OCI-LY3 (cell line): Measurements from ENCODE around the gene TP53AIP1.

Source experiments
- CTCF ChIP-seq: fragments of 200-600, 300-600 bp; sonication (generic); IDR thresholded peaks from 2 replicates; pipeline ENCODE4 v1.5.1; 2014; ENCODE audit warnings: antibody characterized with exemption, low read length, low read depth
- EZH2phosphoT487 ChIP-seq: fragments of 200-600 bp; shearing (Covaris generic); IDR thresholded peaks from 2 replicates; pipeline ENCODE4 v1.6.1; 2018; ENCODE audit warnings: antibody characterized with exemption, mixed run types, low read depth

DNA sequence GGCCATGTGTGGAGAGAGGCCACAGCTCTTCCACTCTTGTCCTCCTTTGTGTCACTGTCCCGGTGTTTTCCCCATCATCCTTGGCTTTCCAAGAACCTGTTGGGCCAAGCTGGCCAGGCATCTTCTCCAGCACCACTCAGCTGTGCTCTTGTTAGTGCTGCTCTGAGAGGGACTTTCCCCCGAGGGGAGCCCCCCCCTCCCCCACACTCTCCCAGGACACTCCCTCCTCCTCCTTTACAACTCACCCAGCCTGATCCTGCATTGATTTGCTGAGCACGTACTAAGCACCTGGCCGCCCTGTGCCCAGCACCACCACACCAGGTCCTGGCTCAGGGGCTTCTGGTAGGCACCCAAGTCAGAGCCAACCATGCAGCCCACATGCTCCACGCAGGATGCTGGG is 13.2 kb downstream of the TP53AIP1 start:
- TF ChIP-seq CTCF (no peak), EZH2phosphoT487 (no peak)
